Measurements from ENCODE around the gene NKD1. TPM values are rescaled to one million over a fixed set of nuclear protein-coding genes. Genes with fewer than 3 reads are reported as not detected.

NKD1 gene
- total RNA-seq, 1 donor = under 0.01 TPM

DNA sequence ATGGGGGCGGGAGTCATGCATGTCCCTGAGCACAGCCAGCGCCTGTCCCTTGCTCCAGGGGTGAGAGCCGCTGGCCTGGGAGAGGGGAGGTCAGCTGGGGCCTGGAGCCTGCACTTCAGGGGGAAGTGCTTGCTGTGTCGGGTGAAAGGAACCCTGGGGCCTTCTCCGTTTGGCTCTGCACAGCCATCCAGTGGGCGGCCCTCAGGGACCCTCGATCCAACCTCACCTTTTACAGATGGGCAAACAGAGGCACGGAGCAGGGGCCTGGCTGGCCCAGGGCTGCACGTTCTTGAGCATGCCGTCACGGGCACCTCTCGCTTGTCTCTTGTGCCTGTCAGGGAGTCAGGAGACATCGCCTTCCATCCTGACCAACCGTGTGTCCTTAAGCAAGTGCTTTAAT, 131.1 kb downstream of the NKD1 start:
- no peak overlapping the region for H3K4me2 ChIP-seq (ENCODE audit: insufficient read depth, low read length)
- no peak overlapping the region for H3K4me3 ChIP-seq (ENCODE audit: insufficient read depth, low read length)
- no peaks in the 10 kb centered on the region for H3K36me3 ChIP-seq (ENCODE audit: insufficient read depth, low read length)
- no peaks in the 10 kb centered on the region for H3K4me1 ChIP-seq (ENCODE audit: insufficient read depth, low read length)
- peaks cover 2% of the 10 kb centered on the region for H3K27me3 ChIP-seq (ENCODE audit: insufficient read depth, low read length)
- H3K79me2 ChIP-seq (ENCODE audit: insufficient read depth, low read length) = no peaks in the 10 kb centered on the region
- no peaks in the 10 kb centered on the region for H4K20me1 ChIP-seq (ENCODE audit: insufficient read depth, low read length)
- H3K9me3 ChIP-seq (ENCODE audit: low read depth, low read length) = no peaks in the 10 kb centered on the region
- H3K27ac ChIP-seq (ENCODE audit: low read depth, low read length) = no peak overlapping the region
- no peak overlapping the region for H2AFZ ChIP-seq (ENCODE audit: low read length)
- TF ChIP-seq, protein P1, sequence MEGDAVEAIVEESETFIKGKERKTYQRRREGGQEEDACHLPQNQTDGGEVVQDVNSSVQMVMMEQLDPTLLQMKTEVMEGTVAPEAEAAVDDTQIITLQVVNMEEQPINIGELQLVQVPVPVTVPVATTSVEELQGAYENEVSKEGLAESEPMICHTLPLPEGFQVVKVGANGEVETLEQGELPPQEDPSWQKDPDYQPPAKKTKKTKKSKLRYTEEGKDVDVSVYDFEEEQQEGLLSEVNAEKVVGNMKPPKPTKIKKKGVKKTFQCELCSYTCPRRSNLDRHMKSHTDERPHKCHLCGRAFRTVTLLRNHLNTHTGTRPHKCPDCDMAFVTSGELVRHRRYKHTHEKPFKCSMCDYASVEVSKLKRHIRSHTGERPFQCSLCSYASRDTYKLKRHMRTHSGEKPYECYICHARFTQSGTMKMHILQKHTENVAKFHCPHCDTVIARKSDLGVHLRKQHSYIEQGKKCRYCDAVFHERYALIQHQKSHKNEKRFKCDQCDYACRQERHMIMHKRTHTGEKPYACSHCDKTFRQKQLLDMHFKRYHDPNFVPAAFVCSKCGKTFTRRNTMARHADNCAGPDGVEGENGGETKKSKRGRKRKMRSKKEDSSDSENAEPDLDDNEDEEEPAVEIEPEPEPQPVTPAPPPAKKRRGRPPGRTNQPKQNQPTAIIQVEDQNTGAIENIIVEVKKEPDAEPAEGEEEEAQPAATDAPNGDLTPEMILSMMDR (IDR thresholded peaks at IDR 0.05; ENCODE audit: extremely low read depth, low read depth, low read length) = no peak
- DNase-seq (ENCODE audit: insufficient read length, low spot score, missing footprints) = no peak

DNA sequence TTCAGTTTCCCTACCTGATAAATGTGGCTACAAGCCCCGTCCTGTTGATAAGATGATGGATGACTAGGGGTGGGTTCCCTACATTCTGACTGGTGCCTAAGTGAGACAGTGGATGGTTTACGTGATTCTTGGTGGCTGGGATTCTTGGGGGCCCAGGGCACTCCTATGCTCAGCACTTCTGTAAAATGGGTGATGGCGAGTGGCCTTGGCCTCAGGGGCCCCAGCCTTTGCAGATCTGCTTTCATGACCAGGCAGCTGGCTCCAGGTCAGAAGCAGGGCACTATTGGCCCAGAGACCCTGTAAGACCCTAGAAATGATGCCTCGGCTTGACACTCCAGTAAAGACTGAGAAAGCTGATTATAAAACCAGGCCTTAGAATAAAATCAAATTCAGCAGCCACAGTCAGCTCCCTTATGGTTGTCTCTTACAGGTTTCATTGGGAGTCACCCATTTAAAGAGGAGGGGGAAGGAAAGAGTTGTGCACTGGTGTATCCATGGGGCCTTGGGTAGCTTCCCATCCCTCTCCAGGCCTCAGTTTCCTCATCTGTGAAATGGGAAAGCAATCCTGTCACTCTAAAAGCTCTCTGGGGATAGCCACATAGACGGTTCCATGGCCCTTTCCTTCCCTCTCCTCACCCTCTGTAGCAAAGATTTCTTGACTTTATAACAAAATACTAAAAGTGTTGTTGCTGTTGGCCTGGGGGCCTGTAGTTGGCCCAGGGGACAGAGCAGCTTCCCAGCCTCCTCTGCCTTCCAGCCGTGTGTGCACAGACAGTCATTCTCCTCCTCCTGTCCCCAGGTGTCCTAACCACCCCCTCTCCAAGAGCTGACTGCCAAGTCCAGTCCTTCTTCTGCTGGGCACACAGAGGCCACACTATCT, 131.7 kb downstream of the NKD1 start:
- H3K4me2 ChIP-seq (ENCODE audit: insufficient read depth, low read length) = no peak overlapping the region
- no peaks in the 10 kb centered on the region for H3K9me3 ChIP-seq (ENCODE audit: low read depth, low read length)
- no peaks in the 10 kb centered on the region for H4K20me1 ChIP-seq (ENCODE audit: insufficient read depth, low read length)
- peaks cover 2% of the 10 kb centered on the region for H3K27me3 ChIP-seq (ENCODE audit: insufficient read depth, low read length)
- TF ChIP-seq, protein P1 (IDR thresholded peaks at IDR 0.05; ENCODE audit: extremely low read depth, low read depth, low read length) = no peak
- no peaks in the 10 kb centered on the region for H3K4me1 ChIP-seq (ENCODE audit: insufficient read depth, low read length)
- no peak overlapping the region for H3K27ac ChIP-seq (ENCODE audit: low read depth, low read length)
- H3K36me3 ChIP-seq (ENCODE audit: insufficient read depth, low read length) = no peaks in the 10 kb centered on the region
- no peak overlapping the region for H2AFZ ChIP-seq (ENCODE audit: low read length)
- no peak overlapping the region for H3K4me3 ChIP-seq (ENCODE audit: insufficient read depth, low read length)
- DNase-seq (ENCODE audit: insufficient read length, low spot score, missing footprints) = peak; percentile 54
- no peaks in the 10 kb centered on the region for H3K79me2 ChIP-seq (ENCODE audit: insufficient read depth, low read length)

DNA sequence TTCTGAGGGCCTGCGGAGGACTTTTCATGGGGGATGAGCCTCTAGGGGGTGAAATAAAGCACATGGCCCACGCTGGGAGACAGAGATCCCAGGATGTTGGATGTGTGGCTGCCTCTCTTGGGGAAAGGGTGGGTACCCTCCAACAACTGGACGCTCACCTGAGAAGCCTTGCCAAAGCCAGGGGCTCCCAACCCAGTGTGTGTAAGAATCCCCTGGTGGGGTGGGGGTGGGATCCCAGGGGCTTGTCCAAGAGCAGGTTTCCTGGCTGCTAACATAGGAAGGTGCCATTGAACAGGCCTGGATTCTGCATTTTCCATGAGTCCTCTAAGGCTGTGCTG, 132.3 kb downstream of the NKD1 start:
- Histone ChIP-seq H3K27ac (ENCODE audit: low read depth, low read length) (no peak overlapping the region), H3K4me2 (ENCODE audit: insufficient read depth, low read length) (no peak overlapping the region), H3K79me2 (ENCODE audit: insufficient read depth, low read length) (no peaks in the 10 kb centered on the region), H2AFZ (ENCODE audit: low read length) (no peak overlapping the region), H3K4me3 (ENCODE audit: insufficient read depth, low read length) (no peak overlapping the region), H3K36me3 (ENCODE audit: insufficient read depth, low read length) (no peaks in the 10 kb centered on the region), H3K27me3 (ENCODE audit: insufficient read depth, low read length) (peaks cover 2% of the 10 kb centered on the region), H4K20me1 (ENCODE audit: insufficient read depth, low read length) (no peaks in the 10 kb centered on the region), H3K9me3 (ENCODE audit: low read depth, low read length) (no peaks in the 10 kb centered on the region), H3K4me1 (ENCODE audit: insufficient read depth, low read length) (no peaks in the 10 kb centered on the region)
- DNase-seq (ENCODE audit: insufficient read length, low spot score, missing footprints) = no peak
- TF ChIP-seq, protein P1 (IDR thresholded peaks at IDR 0.05; ENCODE audit: extremely low read depth, low read depth, low read length) = no peak

DNA sequence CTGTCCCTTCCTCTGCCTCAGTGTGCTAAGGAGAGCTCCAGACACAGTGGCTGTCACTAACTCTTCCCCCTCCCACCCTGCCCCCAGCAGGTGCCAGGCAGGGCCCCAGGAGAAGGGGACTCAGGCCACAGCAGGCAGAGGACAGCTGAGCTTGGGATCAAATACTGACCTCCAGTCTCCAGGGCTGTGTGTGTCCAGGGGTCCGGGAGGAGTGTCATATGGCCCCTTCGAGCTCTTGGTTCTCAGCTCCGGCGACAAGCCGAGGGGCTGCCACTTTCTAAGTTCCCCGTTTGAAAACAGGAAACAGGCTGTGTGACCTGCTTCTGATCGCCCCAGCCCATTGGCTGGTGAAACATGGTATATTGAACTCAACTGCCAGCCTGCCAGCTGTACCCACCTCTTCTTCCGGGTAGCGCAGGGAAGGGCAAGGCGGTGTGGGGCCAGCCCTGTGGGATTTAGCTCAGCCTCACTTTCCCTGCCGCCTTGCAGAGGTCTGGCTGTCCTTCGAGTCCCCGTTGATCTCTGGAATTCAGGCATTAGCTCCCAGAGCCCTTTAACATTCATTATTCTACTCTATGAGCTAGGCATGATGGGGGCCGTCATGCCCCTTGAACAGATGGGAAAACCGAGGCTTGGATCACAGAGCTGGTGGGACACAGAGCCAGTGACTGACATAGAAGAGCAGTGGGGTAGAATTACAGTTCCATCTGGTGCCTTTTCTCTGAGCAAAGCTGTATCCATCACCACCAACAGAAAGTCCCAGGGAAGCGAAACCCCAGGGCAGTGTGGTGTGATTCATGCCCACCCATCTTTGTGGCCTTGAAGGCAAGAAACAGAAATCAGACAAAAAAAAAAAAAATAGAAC, 133.1 kb downstream of the NKD1 start, which contains the start of gene SNX20:
SNX20 (minus strand) TSS at position 292 of the 865 bp plus-strand sequence. CDS start 3,786 bp downstream, outside the sequence.
- Histone ChIP-seq H3K4me2 (ENCODE audit: insufficient read depth, low read length) (no peak within 1 kb of the TSS), H3K36me3 (ENCODE audit: insufficient read depth, low read length) (no peaks in the 10 kb centered on the region), H3K79me2 (ENCODE audit: insufficient read depth, low read length) (no peaks in the 10 kb centered on the region), H3K9me3 (ENCODE audit: low read depth, low read length) (no peaks in the 10 kb centered on the region), H3K4me1 (ENCODE audit: insufficient read depth, low read length) (no peaks in the 10 kb centered on the region), H4K20me1 (ENCODE audit: insufficient read depth, low read length) (no peaks in the 10 kb centered on the region), H2AFZ (ENCODE audit: low read length) (no peak within 1 kb of the TSS), H3K27me3 (ENCODE audit: insufficient read depth, low read length) (no peaks in the 10 kb centered on the region), H3K4me3 (ENCODE audit: insufficient read depth, low read length) (no peak within 1 kb of the TSS), H3K27ac (ENCODE audit: low read depth, low read length) (no peak within 1 kb of the TSS)
- TF ChIP-seq, protein P1 (IDR thresholded peaks at IDR 0.05; ENCODE audit: extremely low read depth, low read depth, low read length) = no peak
- DNase-seq (ENCODE audit: insufficient read length, low spot score, missing footprints) = peak; percentile 78
